Natural killer cell (primary cell): ENCODE results near the gene BCAP31. TPM values are rescaled to one million over a fixed set of nuclear protein-coding genes. Genes with fewer than 3 reads are reported as not detected.

Experiments
- ATAC-seq, 3 donors: fragments of 150-1000 bp in 2 of 3; fragments of 200-7000 bp in 1 of 3; cut with Tn5 transposase; 1 replicate in 1 of 3; 2 replicates in 2 of 3; pipeline ENCODE4 v1.10.0; 2021; ENCODE audit warnings: mild to moderate bottlenecking in 2 of 3, moderate library complexity in 2 of 3
- DNase-seq, 2 donors: peaks; one replicate each; pipeline versions ENCODE4 v3.0.0 to v3.0.0-alpha.2; 2013 to 2021; ENCODE audit warnings: mixed read lengths in 1 of 2
- H3K27ac ChIP-seq: one replicate; pipeline ENCODE4 v1.5.1; 2013; ENCODE audit warnings: mild to moderate bottlenecking, low read length
- H3K27me3 ChIP-seq: one replicate; pipeline ENCODE4 v1.6.1; 2013; ENCODE audit warnings: low read length; ENCODE audit not compliant: control insufficient read depth, insufficient read depth
- H3K36me3 ChIP-seq: one replicate; pipeline ENCODE4 v1.6.1; 2013; ENCODE audit warnings: low read length; ENCODE audit not compliant: control insufficient read depth, insufficient read depth
- H3K4me1 ChIP-seq: one replicate; pipeline ENCODE4 v1.6.1; 2013; ENCODE audit warnings: low read length; ENCODE audit not compliant: control insufficient read depth, insufficient read depth
- H3K4me3 ChIP-seq: one replicate; pipeline ENCODE4 v1.5.1; 2013; ENCODE audit warnings: low read length
- H3K9me3 ChIP-seq: one replicate; pipeline ENCODE4 v1.6.1; 2013; ENCODE audit warnings: low read length; ENCODE audit not compliant: control insufficient read depth, insufficient read depth
- H3K27ac Mint-ChIP-seq, 2 donors: one replicate each; pipeline ENCODE4 v1.8.0; 2022; ENCODE audit warnings: mild to moderate bottlenecking in 2 of 2, mixed read lengths in 2 of 2, moderate library complexity in 1 of 2
- H3K27me3 Mint-ChIP-seq, 2 donors: one replicate each; pipeline ENCODE4 v1.8.0; 2022; ENCODE audit warnings: low read depth in 2 of 2, mixed read lengths in 2 of 2
- H3K36me3 Mint-ChIP-seq: one replicate; pipeline ENCODE4 v1.8.0; 2022; ENCODE audit warnings: mixed read lengths
- H3K4me1 Mint-ChIP-seq, 2 donors: one replicate each; pipeline ENCODE4 v1.8.0; 2022; ENCODE audit warnings: mixed read lengths in 2 of 2
- H3K4me3 Mint-ChIP-seq: one replicate; pipeline ENCODE4 v1.8.0; 2022; ENCODE audit warnings: mild to moderate bottlenecking, moderate library complexity, mixed read lengths
- H3K9me3 Mint-ChIP-seq, 2 donors: one replicate each; pipeline ENCODE4 v1.8.0; 2022; ENCODE audit warnings: mixed read lengths in 2 of 2
- WGBS: methylation state at CpG from one replicate; pipeline ENCODE4 v1.1.7; 2013; ENCODE audit warnings: missing lambda C conversion rate; ENCODE audit not compliant: insufficient coverage; 5-methylcytosine and 5-hydroxymethylcytosine counted together
- intact Hi-C: fragments of 100-400 bp; cut with micrococcal nuclease; formaldehyde crosslinking; loops from one replicate; pipeline ENCODE4 v1.14.2; 2022
- total RNA-seq, 4 donors: library from RNA; stranded (reverse); fragments of 120-200 nt in 1 of 4; gene quantifications; one replicate each; pipeline versions ENCODE4 v1.2.3 to v1.2.4, GENCODE V29; 2013 to 2022
- TF ChIP-seq, protein P1 (sequence below): fragments of 200-600 bp; IDR thresholded peaks from one replicate; pipeline ENCODE4 v1.8.0; 2022; ENCODE audit warnings: antibody characterized with exemption

BCAP31 gene
- total RNA-seq, 3 donors from 2014 or later (not counting 1 experiment from before 2014, with no cell fraction given), result 109 to 131 (median 119) TPM

GRCh38 chrX:153650959-153651358, 73.2 kb downstream of the BCAP31 start:
- 100% methylated on average over 4 of the region's 13 CpGs for WGBS
- TF ChIP-seq, protein P1, sequence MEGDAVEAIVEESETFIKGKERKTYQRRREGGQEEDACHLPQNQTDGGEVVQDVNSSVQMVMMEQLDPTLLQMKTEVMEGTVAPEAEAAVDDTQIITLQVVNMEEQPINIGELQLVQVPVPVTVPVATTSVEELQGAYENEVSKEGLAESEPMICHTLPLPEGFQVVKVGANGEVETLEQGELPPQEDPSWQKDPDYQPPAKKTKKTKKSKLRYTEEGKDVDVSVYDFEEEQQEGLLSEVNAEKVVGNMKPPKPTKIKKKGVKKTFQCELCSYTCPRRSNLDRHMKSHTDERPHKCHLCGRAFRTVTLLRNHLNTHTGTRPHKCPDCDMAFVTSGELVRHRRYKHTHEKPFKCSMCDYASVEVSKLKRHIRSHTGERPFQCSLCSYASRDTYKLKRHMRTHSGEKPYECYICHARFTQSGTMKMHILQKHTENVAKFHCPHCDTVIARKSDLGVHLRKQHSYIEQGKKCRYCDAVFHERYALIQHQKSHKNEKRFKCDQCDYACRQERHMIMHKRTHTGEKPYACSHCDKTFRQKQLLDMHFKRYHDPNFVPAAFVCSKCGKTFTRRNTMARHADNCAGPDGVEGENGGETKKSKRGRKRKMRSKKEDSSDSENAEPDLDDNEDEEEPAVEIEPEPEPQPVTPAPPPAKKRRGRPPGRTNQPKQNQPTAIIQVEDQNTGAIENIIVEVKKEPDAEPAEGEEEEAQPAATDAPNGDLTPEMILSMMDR, result no peak
- no peak overlapping the region for H3K4me3 ChIP-seq
- no peak for DNase-seq
- H3K4me1 ChIP-seq, result peaks cover 10% of the 10 kb centered on the region
- Mint-ChIP-seq H3K27me3 (peaks cover 9% of the 10 kb centered on the region in 2 donors), H3K36me3 (no peaks in the 10 kb centered on the region), H3K4me1 (no peaks in the 10 kb centered on the region), H3K27ac (no peak overlapping the region), H3K9me3 (no peaks in the 10 kb centered on the region), H3K4me3 (no peak overlapping the region)
- H3K36me3 ChIP-seq, result no peaks in the 10 kb centered on the region
- no peaks in the 10 kb centered on the region for H3K27me3 ChIP-seq
- no peaks in the 10 kb centered on the region for H3K9me3 ChIP-seq
- ATAC-seq, result no peak
- H3K27ac ChIP-seq, result no peak overlapping the region
- intact Hi-C loops, result no loop called here

Other genes starting within 250 kb of the BCAP31 start
- not detected for gene BGN, start 229.4 kb downstream of the BCAP31 start, total RNA-seq
- gene ATP2B3, start 206.7 kb downstream of the BCAP31 start, total RNA-seq, result not detected
- gene CCNQ, start 125.2 kb downstream of the BCAP31 start, total RNA-seq, result 10 to 100 TPM in 2 of 3 donors, 1 to 10 TPM in 1; 9.0 to 17.2 (median 12.5) TPM
- gene DUSP9, start 77.2 kb downstream of the BCAP31 start, total RNA-seq, result not detected
- gene PNCK, start 50.6 kb downstream of the BCAP31 start, total RNA-seq, result 1 to 10 TPM in 1 of 3 donors, under 1 TPM in 2; 0.66 to 1.1 (median 0.97) TPM
- 1 to 10 TPM in 2 of 3 donors, under 1 TPM in 1; 0.77 to 2.5 (median 1.4) TPM for gene SLC6A8, start 36.5 kb downstream of the BCAP31 start, total RNA-seq
- 10 to 100 TPM; 12.2 to 13.9 (median 13.8) TPM for gene ABCD1, start 469 bp upstream of the BCAP31 start, total RNA-seq
- gene PLXNB3, start 39.9 kb upstream of the BCAP31 start, total RNA-seq, result 1 to 10 TPM in 2 of 3 donors, not detected in 1; 1.2 to 1.3 TPM
- gene SRPK3, start 56.7 kb upstream of the BCAP31 start, total RNA-seq, result not detected
- gene IDH3G, start 70.0 kb upstream of the BCAP31 start, total RNA-seq, result 10 to 100 TPM; 70.1 to 76.5 (median 71.1) TPM
- gene SSR4, start 70.3 kb upstream of the BCAP31 start, total RNA-seq, result 100 to 1,000 TPM; 160 to 280 (median 189) TPM
- gene PDZD4, start 106.2 kb upstream of the BCAP31 start, total RNA-seq, result 100 to 1,000 TPM; 101 to 177 (median 157) TPM
- gene L1CAM, start 161.8 kb upstream of the BCAP31 start, total RNA-seq, result under 1 TPM in 2 of 3 donors, not detected in 1; 0.23 to 0.98 TPM
- not detected for gene AVPR2, start 180.3 kb upstream of the BCAP31 start, total RNA-seq
- 100 to 1,000 TPM; 352 to 398 (median 384) TPM for gene ARHGAP4, start 201.9 kb upstream of the BCAP31 start, total RNA-seq
- 10 to 100 TPM; 63.4 to 82.3 (median 73.1) TPM for gene NAA10, start 210.7 kb upstream of the BCAP31 start, total RNA-seq
- gene RENBP, start 220.3 kb upstream of the BCAP31 start, total RNA-seq, result 10 to 100 TPM; 14.3 to 17.1 (median 15.2) TPM
- 10 to 100 TPM; 65.2 to 76.7 (median 67.5) TPM for gene HCFC1, start 247.4 kb upstream of the BCAP31 start, total RNA-seq
- 1 to 10 TPM; 1.2 to 4.3 (median 1.4) TPM for gene TMEM187, start 248.4 kb upstream of the BCAP31 start, total RNA-seq